Panc1 (cell line): ENCODE data around the gene GABRD.

Source experiments
- CTCF ChIP-seq: fragments of 450-650 bp; IDR thresholded peaks from 2 replicates; pipeline ENCODE4 v1.5.1; 2017; ENCODE audit warnings: mild to moderate bottlenecking
- POLR2AphosphoS5 ChIP-seq: IDR thresholded peaks from 2 replicates; pipeline ENCODE4 v1.6.1; 2012; ENCODE audit warnings: mild to moderate bottlenecking, low read depth, low read length, moderate library complexity
- REST ChIP-seq, 2 experiments: IDR thresholded peaks; 2 replicates each; pipeline ENCODE4 v1.6.1; 2011 to 2012; ENCODE audit warnings: low read depth in 2 of 2, control low read depth in 1 of 2, low read length in 1 of 2, mild to moderate bottlenecking in 1 of 2, moderate library complexity in 1 of 2; ENCODE audit not compliant: insufficient read depth in 1 of 2
- SIN3A ChIP-seq: IDR thresholded peaks from 2 replicates; pipeline ENCODE4 v1.6.1; 2012; ENCODE audit warnings: low read depth, mild to moderate bottlenecking, low read length, moderate library complexity, borderline replicate concordance; ENCODE audit not compliant: insufficient read depth

GRCh38 chr1:2019172-2019543 is at the start of gene GABRD:
- TF ChIP-seq REST (IDR thresholded peaks at IDR 0.05; ENCODE audit: insufficient read depth in 1 of 2, low read depth in 2 of 2, low read length in 1 of 2) (no peak), CTCF (no peak), SIN3A (no peak), POLR2AphosphoS5 (no peak)
